Activated CD8-positive, alpha-beta memory T cell treated with anti-CD3 and anti-CD28 coated beads, Interleukin-2, amount 50 U/mL, for 24 hours (primary cell): ENCODE results near the gene MED13L.
"Not testable (repeated sequence)": the region's sequence is repeated elsewhere in the genome, so short reads cannot be mapped to it uniquely, and the experiment has no call there.

Source experiments
- DNase-seq: peaks from one replicate; pipeline ENCODE4 v3.0.0-alpha.2; 2020; ENCODE audit errors: extremely low read depth

The MED13L gene

GRCh38 chr12:116248433-116248832, 29.1 kb downstream of the MED13L start:
- DNase-seq, result no peak

GRCh38 chr12:116247377-116247776, 30.1 kb downstream of the MED13L start:
- no peak for DNase-seq

- DNase-seq, result no peak
These were observed 30.9 kb downstream of the MED13L start for GRCh38 chr12:116246490-116247179.

- no peak for DNase-seq
These were observed 32.3 kb downstream of the MED13L start for GRCh38 chr12:116245189-116245588.

- DNase-seq, result no peak
These were observed 32.9 kb downstream of the MED13L start for GRCh38 chr12:116244474-116245090.

- DNase-seq, result no peak
These were observed 33.5 kb downstream of the MED13L start for GRCh38 chr12:116244001-116244400.

- no peak for DNase-seq
These were observed 34.8 kb downstream of the MED13L start for GRCh38 chr12:116242740-116243139.

GRCh38 chr12:116241157-116241759, 36.2 kb downstream of the MED13L start:
- no peak for DNase-seq

GRCh38 chr12:116238570-116239119, 38.8 kb downstream of the MED13L start:
- not testable (repeated sequence) for DNase-seq

- DNase-seq, result no peak
These were observed 39.3 kb downstream of the MED13L start for GRCh38 chr12:116238149-116238548.

GRCh38 chr12:116236976-116237375, 40.5 kb downstream of the MED13L start:
- no peak for DNase-seq

GRCh38 chr12:116236148-116236731, 41.3 kb downstream of the MED13L start:
- DNase-seq, result peak; percentile 2

GRCh38 chr12:116234148-116234547, 43.3 kb downstream of the MED13L start:
- not testable (repeated sequence) for DNase-seq

- no peak for DNase-seq
These were observed 43.8 kb downstream of the MED13L start for GRCh38 chr12:116233669-116234068.

- no peak for DNase-seq
These were observed 49.7 kb downstream of the MED13L start for GRCh38 chr12:116227811-116228210.

- no peak for DNase-seq
These were observed 51.5 kb downstream of the MED13L start for GRCh38 chr12:116226026-116226425.

- no peak for DNase-seq
These were observed 55.1 kb downstream of the MED13L start for GRCh38 chr12:116222358-116222757.

- no peak for DNase-seq
These were observed 56.7 kb downstream of the MED13L start for GRCh38 chr12:116220756-116221155.

- DNase-seq, result no peak
These were observed 60.3 kb downstream of the MED13L start for GRCh38 chr12:116217045-116217735.

GRCh38 chr12:116216022-116216756, 61.3 kb downstream of the MED13L start:
- no peak for DNase-seq

GRCh38 chr12:116215023-116215422, 62.5 kb downstream of the MED13L start:
- DNase-seq, result no peak
